Activated gamma-delta T cell treated with Interleukin-2 at 50 U/mL for 16 hours (primary cell): ENCODE data around the gene REEP6.
"Not testable (repeated sequence)": the region's sequence is repeated elsewhere in the genome, so short reads cannot be mapped to it uniquely, and the experiment has no call there.

ENCODE experiments used
- DNase-seq: peaks from one replicate; pipeline ENCODE4 v3.0.0-alpha.2; 2020

Gene REEP6

DNA sequence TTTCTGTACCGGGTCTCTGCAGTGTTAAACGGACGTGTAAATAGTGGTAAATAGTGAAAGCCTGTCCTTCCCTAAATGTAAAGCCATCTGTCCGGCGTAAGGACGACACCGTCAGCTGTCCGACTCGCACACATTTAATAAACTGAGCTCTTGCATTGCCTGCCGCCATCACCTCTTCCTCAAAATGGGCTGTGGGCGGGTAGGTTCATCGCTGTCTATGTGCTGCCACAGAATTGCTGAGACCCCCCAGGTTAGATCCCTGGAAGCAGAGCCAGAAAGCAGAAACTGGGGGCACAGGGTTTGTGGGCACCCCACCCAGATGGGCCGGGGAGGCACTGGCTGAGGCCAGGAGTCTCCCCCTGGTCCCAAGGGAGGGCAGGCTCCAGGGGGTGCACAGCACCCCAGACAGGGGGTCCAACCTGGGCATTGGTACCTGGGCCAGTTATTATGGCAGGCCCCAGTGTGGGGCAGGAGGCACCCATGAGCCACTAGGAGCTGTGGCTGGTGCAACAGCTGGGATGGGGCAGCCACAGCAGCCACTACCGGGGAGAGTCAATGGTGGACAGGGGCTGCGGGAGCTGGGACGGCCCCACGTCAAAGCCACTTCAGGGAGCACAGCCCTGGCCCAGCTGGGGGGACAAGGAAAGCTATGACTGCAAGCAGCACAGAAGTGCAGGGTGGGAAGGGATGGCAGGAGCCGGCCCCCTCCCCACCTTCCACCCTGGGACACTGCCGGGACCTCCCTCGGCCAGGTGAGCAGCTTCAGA lies 17.7 kb upstream of the REEP6 start:
- DNase-seq: no peak

DNA sequence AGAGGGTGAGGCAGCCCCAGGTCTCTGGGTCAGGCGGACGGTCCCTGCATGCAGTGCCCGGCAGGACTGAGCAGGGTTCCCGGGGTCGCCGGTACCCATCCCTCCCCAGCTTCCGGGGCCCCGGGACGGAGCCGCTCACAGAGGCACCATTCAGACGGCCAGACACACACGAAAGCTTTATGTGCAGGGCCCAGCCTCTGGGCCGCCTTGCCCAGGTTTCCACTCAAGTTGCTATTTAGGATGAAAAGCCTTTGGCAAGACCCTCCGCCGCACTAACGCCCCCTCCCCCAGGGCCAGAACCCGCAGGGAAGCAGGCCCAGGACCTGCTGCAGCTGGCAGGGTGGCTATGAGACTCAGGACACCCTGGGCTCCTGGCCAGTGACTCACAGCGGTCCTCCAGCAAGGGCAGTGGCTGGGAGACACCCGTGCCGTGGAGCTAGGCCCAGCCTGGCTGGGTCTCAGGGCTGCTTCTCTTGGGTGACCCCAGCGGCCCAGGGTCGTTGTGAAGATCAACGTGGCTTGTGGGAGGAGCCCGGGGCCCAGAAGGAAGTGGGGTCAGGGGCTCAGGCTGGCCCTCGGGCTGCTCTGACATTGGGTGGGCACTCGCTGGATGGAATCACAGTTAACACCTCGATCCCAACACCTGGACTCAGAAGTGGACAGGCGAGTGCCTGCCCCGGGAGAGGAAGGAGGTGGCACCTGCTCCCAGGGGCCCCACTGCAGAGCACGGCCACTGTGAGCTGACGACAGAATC lies 16.8 kb upstream of the REEP6 start:
- no peak for DNase-seq

- no peak for DNase-seq
Measured at GRCh38 chr19:1474765-1475351, 16.1 kb upstream of the REEP6 start.

- no peak for DNase-seq
Measured at GRCh38 chr19:1475751-1476437, 15.1 kb upstream of the REEP6 start.

GRCh38 chr19:1477056-1477455 lies 13.9 kb upstream of the REEP6 start:
- not testable (repeated sequence) for DNase-seq

GRCh38 chr19:1478934-1479707 lies 11.9 kb upstream of the REEP6 start, which contains the start of gene C19orf25:
Gene C19orf25, minus strand, starts transcription at chr19:1479215. Its CDS starts 312 bp downstream, at chr19:1478903.
- DNase-seq: peak; percentile 91

GRCh38 chr19:1481224-1481892 lies 9.6 kb upstream of the REEP6 start:
- no peak for DNase-seq

DNA sequence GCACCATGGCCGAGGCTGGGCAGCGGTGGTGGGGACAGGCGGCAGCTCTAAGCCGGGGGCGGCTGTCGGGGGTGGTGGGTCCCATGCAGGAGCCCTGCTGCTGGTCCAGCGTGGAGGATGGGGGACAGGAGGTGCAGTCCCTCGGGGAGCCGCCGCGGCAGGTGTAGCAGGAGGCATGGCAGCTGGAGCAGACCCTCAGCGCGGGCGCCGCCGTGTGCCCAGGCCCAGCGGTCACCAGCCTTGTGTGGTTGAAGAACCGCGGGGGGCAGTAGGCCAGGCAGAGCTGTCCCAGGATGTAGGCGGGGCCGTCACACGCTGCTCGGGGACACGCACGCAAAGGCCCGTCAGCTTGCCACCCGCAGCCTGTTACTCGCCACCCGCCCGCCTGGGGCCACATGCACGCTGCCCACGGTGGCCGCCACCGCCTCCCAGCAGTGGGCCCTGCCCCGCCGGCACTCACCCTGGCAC lies 9.1 kb upstream of the REEP6 start:
- no peak for DNase-seq

DNA sequence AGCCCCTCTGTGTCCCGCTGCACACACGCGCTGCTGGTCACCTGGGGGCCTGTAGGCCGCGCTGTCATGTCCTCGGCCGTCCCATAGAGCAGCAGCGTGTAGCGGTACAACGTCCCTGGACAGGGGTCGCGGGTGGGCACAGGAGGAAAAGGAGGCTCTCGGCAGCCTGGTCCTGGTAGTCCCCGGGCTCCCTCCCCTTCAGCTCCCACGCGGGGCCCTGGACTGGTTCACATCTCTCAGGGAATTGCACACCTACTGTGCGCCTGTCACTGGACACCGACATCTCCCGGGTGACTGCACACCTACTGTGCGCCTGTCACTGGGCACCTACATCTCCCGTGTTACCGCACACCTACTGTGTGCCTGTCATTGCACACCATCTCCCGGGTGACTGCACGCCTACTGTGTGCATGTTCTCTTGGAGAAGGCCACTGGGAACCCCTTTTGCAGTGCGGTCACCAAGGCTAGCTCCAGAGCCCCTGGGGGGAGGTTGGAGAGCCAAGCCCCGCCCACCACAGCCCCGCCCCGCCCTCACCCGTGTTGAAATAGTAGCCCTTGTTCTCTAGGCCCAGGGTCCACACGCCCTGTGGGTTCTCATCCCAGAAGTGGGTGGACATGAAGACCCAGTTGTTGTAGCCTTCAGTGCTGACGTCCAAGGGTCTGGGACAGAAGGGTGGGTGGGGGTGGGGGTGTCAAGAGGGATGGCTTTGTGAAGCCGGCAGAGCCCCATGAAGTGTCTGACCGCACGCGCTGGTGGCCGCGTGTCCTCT lies 8.4 kb upstream of the REEP6 start:
- no peak for DNase-seq

DNA sequence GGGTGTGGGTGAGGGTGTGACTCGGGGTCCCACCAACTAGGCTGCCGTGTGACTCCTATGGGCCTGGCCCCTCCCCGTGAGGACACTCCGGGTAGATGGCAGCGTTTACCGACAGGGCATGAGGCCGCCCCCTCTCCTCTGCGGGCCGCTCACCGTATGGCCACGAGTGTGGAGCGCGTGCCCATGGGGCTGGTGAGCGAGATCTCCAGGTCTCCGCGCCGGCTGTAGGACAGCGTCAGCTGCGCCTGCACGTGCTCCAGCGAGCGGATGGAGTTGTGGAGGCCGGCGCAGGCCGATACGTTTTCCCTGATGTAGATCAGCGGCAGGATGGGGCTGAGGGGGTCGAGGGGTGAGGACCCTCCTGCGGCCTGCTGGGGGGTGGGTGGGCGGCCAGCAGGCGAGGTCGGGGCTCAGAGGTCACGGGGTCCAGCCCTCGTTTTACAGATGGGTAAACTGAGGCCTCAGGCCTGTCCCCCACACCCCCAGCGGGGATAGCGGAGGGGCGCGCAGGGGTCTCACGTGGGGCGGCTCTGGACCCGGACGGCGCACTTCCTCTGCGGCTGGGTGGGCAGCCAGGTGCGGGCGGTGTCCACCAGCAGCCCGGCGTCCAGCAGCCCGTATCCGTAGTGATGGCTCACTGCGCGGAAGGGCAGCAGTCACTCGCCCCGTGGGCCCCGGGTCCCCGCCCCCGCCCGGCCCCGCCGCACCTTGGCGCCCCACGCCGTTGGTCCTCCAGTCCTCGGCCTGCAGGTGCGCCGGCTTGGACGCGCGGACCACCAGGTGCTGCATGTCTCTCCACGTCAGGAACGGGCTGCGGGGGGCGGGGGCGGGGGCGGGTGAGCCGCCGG lies 7.6 kb upstream of the REEP6 start:
- DNase-seq: no peak

DNA sequence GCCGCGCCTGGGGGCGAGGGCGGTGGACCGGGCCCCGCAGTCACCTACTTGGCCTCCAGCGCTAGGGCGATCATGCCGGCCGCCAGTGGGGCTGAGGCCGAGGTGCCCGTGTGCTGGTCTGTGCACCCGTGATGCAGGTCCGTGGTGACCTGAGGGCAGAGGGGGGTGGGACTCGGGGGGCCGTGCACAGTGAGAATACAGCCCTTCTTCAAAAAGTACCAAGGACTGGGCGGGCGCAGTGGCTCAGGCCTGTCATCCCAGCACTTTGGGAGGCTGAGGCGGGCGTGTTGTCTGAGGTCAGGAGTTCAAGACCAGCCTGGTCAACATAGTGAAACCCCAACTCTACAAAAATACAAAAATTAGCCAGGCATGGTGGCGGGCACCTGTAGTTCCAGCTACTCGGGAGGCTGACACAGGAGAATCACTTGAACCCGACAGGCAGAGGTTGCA lies 7.0 kb upstream of the REEP6 start:
- no peak for DNase-seq

GRCh38 chr19:1486720-1487575 lies 4.0 kb upstream of the REEP6 start:
- no peak for DNase-seq

GRCh38 chr19:1487576-1488281 lies 3.3 kb upstream of the REEP6 start:
- no peak for DNase-seq

- DNase-seq: no peak
Measured at GRCh38 chr19:1488282-1488601, 2.7 kb upstream of the REEP6 start.

- no peak for DNase-seq
Measured at GRCh38 chr19:1489463-1490310, 1.3 kb upstream of the REEP6 start.

DNA sequence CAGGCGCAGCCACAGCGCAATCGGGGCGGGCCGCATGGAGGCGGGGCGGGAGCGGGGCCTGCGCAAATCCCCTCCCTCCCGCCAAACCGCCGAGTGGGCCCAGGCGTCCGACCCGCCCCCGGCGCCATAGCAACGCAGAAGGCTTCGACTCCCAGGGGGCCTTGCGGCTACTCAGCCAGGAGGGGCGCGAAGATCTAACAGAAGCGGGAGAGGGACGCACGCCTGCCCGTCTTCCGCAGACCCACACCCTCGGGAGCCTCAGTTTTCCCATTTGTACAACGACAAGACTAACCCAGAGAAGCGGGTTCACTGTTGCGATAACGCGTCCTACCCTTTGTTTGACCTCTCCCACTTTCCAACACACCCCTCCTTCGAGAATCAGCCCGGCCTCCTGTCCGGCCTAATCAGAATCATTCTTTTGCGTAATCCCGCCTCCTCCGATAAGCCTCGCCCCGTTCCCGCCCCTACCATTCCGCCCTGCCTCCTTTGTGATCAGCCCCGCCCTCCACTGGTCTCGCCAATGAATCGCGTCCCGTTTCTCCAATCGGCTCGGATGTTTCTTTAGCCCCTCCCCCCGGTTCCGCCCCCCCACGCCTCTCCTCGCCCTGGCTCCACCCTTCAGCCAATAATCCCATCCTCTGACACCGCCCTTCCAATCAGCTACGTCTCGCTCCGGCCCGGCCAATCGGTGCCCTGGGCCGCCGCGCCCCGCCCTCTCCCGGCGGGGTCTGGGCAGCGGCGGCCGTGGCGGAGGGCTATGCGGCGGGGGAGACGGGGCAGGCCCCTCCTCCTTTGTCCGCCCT lies 469 bp upstream of the REEP6 start, which contains the start of gene PCSK4:
TSS of gene PCSK4 (minus strand) at position 40 of the 803 bp plus-strand sequence. CDS start at position 36, 4 bp downstream.
- DNase-seq: peak; percentile 97

GRCh38 chr19:1491849-1492170 lies 829 bp downstream of the REEP6 start:
- no peak for DNase-seq
